ENCODE measurements around the gene MICAL2. TPM values are rescaled to one million over a fixed set of nuclear protein-coding genes. Genes with fewer than 3 reads are reported as not detected.

The MICAL2 gene
- total and polyA plus RNA-seq, 2 donors (not counting 3 experiments of a cell fraction or from before 2014, with no cell fraction given) = 67.6 to 200 TPM

DNA sequence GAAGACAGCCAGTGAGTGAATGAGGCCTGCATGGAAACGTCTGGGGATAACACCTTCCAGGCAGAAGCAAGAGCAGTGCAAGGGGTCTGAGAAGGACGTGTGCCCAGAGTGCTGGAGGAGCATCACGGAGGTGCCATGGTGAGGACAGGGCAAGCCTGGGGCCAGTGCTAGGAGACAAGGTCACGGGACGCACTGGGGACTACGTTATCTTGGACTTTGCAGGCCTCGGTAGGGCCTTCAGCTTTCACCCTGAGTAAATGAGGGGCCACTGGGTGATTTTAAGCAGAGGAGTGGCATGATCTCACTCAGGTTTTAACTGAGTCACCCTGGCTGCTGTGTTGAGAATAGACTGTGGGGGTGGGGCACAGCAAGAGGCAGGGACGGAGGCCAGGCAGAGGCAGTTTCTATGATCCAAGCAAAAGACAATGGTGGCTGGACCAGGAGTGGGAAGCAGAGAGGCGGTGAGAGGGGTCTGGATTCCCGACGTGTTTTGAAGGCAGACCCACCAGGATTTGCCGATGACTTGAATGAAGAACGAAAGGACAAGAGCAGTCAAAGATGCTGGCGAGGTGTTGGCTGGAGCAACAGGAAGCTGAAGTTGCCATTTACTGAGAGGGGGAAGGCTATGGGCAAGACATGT, 164.3 kb downstream of the MICAL2 start:
- Histone ChIP-seq H3K36me3 (ENCODE audit: control insufficient read depth in 2 of 2, extremely low read depth in 1 of 2, insufficient read depth in 2 of 2, low read length in 2 of 2) (no peaks in the 10 kb centered on the region), H2AFZ (ENCODE audit: low read depth, low read length) (no peak overlapping the region), H3K27ac (ENCODE audit: insufficient read depth, low read depth, low read length) (no peak overlapping the region), H3K79me2 (ENCODE audit: control insufficient read depth, insufficient read depth, low read length) (no peaks in the 10 kb centered on the region), H3K4me2 (ENCODE audit: insufficient read depth, low read length) (no peak overlapping the region), H3K4me3 (replicated peaks in 1 of 3; ENCODE audit: insufficient read depth in 1 of 3, low read depth in 1 of 3, low read length in 3 of 3) (no peak overlapping the region), H3K9ac (replicated peaks; ENCODE audit: extremely low read depth, insufficient read depth, low read length) (no peak overlapping the region), H3K9me3 (replicated peaks; ENCODE audit: control insufficient read depth, insufficient read depth, low read length) (no peaks in the 10 kb centered on the region), H3K27me3 (ENCODE audit: control insufficient read depth in 2 of 2, insufficient read depth in 2 of 2, low read length in 2 of 2) (no peaks in the 10 kb centered on the region), H3K9me1 (replicated peaks; ENCODE audit: control insufficient read depth, extremely low read depth, insufficient read depth, low read length) (no peaks in the 10 kb centered on the region), H4K20me1 (replicated peaks; ENCODE audit: control insufficient read depth, extremely low read depth, insufficient read depth, low read length) (no peaks in the 10 kb centered on the region), H3K4me1 (ENCODE audit: control insufficient read depth, extremely low read depth, insufficient read depth, low read length) (peaks cover 12% of the 10 kb centered on the region)
- FAIRE-seq (peak; percentile 44), DNase-seq (ENCODE audit: low read depth, low spot score) (no peak)
- intact Hi-C loops (cut with micrococcal nuclease) = no loop called here
- ChIA-PET CTCF (no interaction called here), POLR2A (no interaction called here)
- TF ChIP-seq JUN (IDR thresholded peaks at IDR 0.05; ENCODE audit: borderline replicate concordance, insufficient read depth, insufficient read length, low read depth) (no peak), MYC (IDR thresholded peaks at IDR 0.05; ENCODE audit: low read depth, low read length) (no peak), POLR2A (IDR thresholded peaks at IDR 0.05; ENCODE audit: low read depth, low read length) (no peak), CTCF (IDR thresholded peaks at IDR 0.05; ENCODE audit: extremely low read depth in 1 of 2, insufficient read depth in 1 of 2, low read depth in 1 of 2, low read length in 2 of 2) (no peak), GATA2 (IDR thresholded peaks at IDR 0.05; ENCODE audit: insufficient read depth, insufficient read length, low read depth, low read length) (no peak), POLR2AphosphoS5 (IDR thresholded peaks at IDR 0.05; ENCODE audit: insufficient read depth, low read depth, low read length) (no peak), EZH2 (IDR thresholded peaks at IDR 0.05; ENCODE audit: borderline replicate concordance, low read depth, low read length, severe bottlenecking) (no peak), MAX (IDR thresholded peaks at IDR 0.05; ENCODE audit: insufficient read depth, insufficient read length) (no peak), FOS (IDR thresholded peaks at IDR 0.05; ENCODE audit: borderline replicate concordance, insufficient read depth, low read length) (no peak)
- dilution Hi-C loops (cut with MboI; ENCODE audit: extremely low pct_ligation_motif_present, low sequenced_read_pairs) = no loop called here
- BruUV-seq (replicated peaks) = no TSS peak

All from endothelial cell of umbilical vein (primary cell).